Stimulated activated CD8-positive, alpha-beta memory T cell treated with anti-CD3 and anti-CD28 coated beads, Interleukin-12 subunit alpha, Interleukin-12 subunit beta, amount 100 ng/mL, for 24 hours (primary cell): ENCODE results near the gene RTP2.

Experiments used
- DNase-seq: peaks from one replicate; pipeline ENCODE4 v3.0.0-alpha.2; 2020; ENCODE audit errors: extremely low read depth

Gene RTP2

DNA sequence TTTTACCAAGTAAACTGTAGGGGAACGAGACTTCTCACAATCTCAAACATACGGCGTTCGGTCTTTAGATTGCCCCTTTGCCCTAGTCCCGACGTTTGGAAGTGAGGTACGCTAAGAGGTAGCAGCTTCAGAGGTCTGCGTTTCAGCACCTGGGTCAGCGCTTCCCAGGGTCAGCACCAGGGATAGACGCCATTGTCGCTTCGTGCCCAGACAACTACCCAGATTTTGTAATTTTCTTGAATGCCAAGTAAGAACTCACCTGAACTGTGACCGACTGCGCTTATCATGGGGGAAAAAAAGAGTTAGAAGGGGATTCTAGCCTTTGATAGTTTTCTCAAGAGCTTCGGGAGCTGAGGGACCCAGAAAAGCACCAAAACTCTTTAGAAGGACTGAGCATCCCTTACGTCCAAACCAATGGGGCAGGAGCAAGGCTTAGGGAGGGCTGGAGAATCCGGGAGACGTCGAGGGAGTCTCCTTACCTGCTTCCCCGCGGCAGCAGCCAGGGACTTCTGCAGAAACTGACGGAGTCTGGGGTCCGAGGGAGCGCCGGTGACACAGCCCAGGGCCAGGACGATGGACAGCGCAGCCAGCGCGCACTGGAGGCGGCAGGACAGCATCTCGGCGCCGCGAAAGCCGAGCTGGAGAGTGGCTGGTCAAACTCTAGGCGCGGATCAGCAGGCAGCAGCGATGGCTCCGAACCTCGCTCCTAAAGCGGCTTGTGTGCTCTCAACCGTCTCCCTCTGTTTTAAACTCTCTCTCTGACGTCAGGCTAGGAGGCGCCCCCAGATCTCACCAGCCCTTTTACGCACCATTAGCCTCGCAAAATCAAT is 32.5 kb downstream of the RTP2 start, which contains the start of gene SST:
TSS of gene SST (minus strand) at position 720 of the 830 bp plus-strand sequence. CDS start at position 617, 103 bp downstream.
- no peak for DNase-seq

DNA sequence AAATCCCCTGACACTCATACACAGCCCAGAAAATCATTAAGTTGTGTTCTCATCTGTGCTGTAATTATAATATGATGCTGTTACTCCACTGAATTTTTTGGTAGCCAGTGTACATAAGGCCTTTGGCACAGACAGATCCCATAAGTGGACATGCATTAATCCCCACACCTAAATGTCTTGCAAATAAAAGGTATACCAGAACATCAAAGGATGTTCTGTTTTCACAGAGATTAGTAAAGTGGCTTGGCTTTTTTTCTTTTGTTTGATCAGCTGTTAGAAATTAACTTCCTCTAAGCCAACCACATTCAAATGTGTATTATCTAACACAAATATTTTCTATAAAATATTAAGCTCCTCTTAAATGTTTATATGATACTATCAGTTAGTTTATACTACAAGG is 34.8 kb downstream of the RTP2 start:
- no peak for DNase-seq

- no peak for DNase-seq
Observed at GRCh38 chr3:187665764-187666402, 36.5 kb downstream of the RTP2 start.

DNA sequence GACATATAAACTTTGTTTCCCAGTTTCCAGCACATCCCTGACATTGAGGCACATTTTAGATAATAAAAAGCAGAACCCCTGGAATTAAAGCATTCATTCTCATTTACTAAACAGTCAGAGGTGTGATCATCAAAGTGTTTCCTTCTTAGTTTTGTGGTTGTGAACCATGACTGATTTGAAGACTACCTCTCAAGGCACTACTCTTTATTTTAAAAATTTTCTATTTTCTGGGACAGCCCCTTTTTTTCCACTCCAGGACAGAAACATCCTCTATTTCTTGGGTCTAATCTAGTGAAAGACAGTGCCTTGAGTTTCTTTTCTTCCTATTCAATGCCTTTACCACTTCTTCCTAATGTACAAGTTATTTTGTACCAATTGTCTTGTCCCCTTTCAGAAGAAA is 37.3 kb downstream of the RTP2 start:
- no peak for DNase-seq

GRCh38 chr3:187662848-187663409 is 39.4 kb downstream of the RTP2 start:
- no peak for DNase-seq

- DNase-seq: no peak
Observed at GRCh38 chr3:187661267-187661666, 41.1 kb downstream of the RTP2 start.

GRCh38 chr3:187651282-187651681 is 51.1 kb downstream of the RTP2 start:
- DNase-seq: no peak
